Right lobe of liver (tissue), 6 donors: ENCODE measurements around the gene AIFM2. TPM values are rescaled to one million over a fixed set of nuclear protein-coding genes. Genes with fewer than 3 reads are reported as not detected.
A peak's percentile ranks its signal among the peaks of the same experiment; 100 is the strongest.
"Not testable (repeated sequence)": the region's sequence is repeated elsewhere in the genome, so short reads cannot be mapped to it uniquely, and the experiment has no call there.

Experiments used
- ATAC-seq, 4 donors: fragments of 200-7000 bp; cut with Tn5 transposase; one replicate each; pipeline ENCODE4 v1.9.1; 2020; ENCODE audit warnings: mild to moderate bottlenecking in 4 of 4, moderate library complexity in 4 of 4
- DNase-seq, 3 donors: peaks; one replicate each; pipeline ENCODE4 v3.0.0-alpha.2; 2020
- H3K27ac ChIP-seq, 3 donors: fragments of 200-600 bp; one replicate each; pipeline ENCODE4 v1.8.0; 2022
- H3K27me3 ChIP-seq, 2 donors: fragments of 200-600 bp; one replicate each; pipeline ENCODE4 v1.8.0; 2022
- H3K36me3 ChIP-seq, 4 donors: fragments of 200-600 bp; sonication (generic) in 1 of 4; one replicate each; pipeline versions ENCODE4 v1.5.1 to v1.8.0; 2017 to 2022; ENCODE audit warnings: control low read depth in 1 of 4
- H3K4me1 ChIP-seq, 4 donors: fragments of 200-600 bp; sonication (generic) in 1 of 4; one replicate each; pipeline versions ENCODE4 v1.5.1 to v1.8.0; 2017 to 2022; ENCODE audit warnings: control low read depth in 1 of 4
- H3K4me3 ChIP-seq, 3 donors: fragments of 200-600 bp; one replicate each; pipeline ENCODE4 v1.8.0; 2022
- H3K9me3 ChIP-seq, 4 donors: fragments of 200-600 bp; sonication (generic) in 1 of 4; one replicate each; pipeline versions ENCODE4 v1.5.1 to v1.8.0; 2017 to 2022; ENCODE audit warnings: control low read depth in 1 of 4
- POLR2A ChIP-seq: fragments of 450-650 bp; IDR thresholded peaks from one replicate; pipeline ENCODE4 v1.6.1; 2017; ENCODE audit warnings: antibody characterized with exemption, mild to moderate bottlenecking
- WGBS: methylation state at CpG from one replicate; pipeline ENCODE4 v1.1.6; 2018; ENCODE audit warnings: low coverage, low lambda C conversion rate; ENCODE audit not compliant: insufficient coverage; ENCODE audit errors: missing lambda C conversion rate; 5-methylcytosine and 5-hydroxymethylcytosine counted together
- intact Hi-C, 2 donors: fragments of 100-400 bp; cut with DNase I; formaldehyde crosslinking; loops; one replicate each; pipeline versions ENCODE4 v1.11.2 to v1.14.1; 2022
- total RNA-seq, 6 experiments: library from RNA; depleted of rRNA in 2 of 6; stranded (reverse); fragments of >200 nt in 2 of 6; fragmentation: NEBNext Ultra II Directional in 3 of 6; extraction: Animal tissue kit (Norgen Biotek cat#: 25700) in 3 of 6; gene quantifications; one replicate each; pipeline versions ENCODE4 v1.1.0 to v1.2.4, GENCODE V29; 2016 to 2023
- TF ChIP-seq, protein P1 (sequence below), 4 donors: fragments of 200-600 bp in 3 of 4; fragments of 450-650 bp in 1 of 4; IDR thresholded peaks; one replicate each; pipeline versions ENCODE4 v1.5.1 to v1.8.0; 2016 to 2022; ENCODE audit warnings: antibody characterized with exemption in 4 of 4, mild to moderate bottlenecking in 2 of 4
- donor health status: DM: no; HTN: yes; CAD: no.
- donor health status: DM: no; HTN: no; CAD: no.
- donor health status: DM: no; HTN: no; CAD: no.
- donor health status: DM: no; HTN: yes; CAD: no.
- donor health status: DM: no; HTN: yes; CAD: no.

AIFM2 gene
- total RNA-seq, 6 experiments from 2014 or later = 11.4 to 23.3 (median 18.2) TPM

DNA sequence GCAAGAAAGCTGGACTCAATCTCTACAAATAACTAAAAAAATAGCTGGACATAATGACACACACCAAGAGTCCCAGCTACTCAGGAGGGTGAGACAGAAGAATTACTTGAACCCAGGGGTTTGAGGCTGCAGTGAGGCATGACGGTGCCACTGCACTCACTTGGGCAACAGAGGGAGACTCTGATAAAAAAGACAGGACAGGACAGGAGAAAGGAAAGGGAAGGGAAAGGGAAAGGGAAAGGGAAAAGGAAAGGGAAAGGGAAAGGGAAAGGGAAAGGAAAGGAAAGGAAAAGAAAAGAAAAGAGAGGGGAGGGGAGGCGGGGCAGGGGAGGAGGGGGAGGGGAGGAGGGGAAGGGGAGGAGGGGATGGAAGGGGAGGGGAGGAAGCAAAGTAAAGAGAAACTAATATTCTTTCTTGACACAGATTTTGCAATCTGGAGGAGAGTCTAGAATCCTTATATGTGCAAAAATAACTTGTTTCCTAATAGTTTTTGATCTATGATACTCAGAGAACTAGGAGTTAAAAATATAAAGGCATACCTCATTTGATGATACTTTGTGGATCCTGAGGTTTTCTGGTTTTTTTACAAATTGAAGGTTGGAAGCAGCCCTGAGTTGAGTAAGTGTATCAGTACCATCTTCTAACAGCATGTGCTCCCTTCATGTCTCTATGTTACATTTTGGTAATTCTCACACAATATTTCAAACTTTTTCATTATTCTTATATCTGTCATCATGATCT lies 29.7 kb upstream of the AIFM2 start:
- ATAC-seq (no peak), DNase-seq (no peak)
- Histone ChIP-seq H3K4me1 (peaks cover 0 to 4% (median 0%) of the 10 kb centered on the region in 4 donors), H3K27ac (no peak overlapping the region), H3K36me3 (peaks cover 3 to 38% (median 5%) of the 10 kb centered on the region in 4 donors), H3K9me3 (no peaks in the 10 kb centered on the region), H3K27me3 (no peaks in the 10 kb centered on the region), H3K4me3 (no peak overlapping the region)
- intact Hi-C loops = no loop called here
- 87% methylated on average over 2 of the region's 2 CpGs for WGBS
- TF ChIP-seq, protein P1, sequence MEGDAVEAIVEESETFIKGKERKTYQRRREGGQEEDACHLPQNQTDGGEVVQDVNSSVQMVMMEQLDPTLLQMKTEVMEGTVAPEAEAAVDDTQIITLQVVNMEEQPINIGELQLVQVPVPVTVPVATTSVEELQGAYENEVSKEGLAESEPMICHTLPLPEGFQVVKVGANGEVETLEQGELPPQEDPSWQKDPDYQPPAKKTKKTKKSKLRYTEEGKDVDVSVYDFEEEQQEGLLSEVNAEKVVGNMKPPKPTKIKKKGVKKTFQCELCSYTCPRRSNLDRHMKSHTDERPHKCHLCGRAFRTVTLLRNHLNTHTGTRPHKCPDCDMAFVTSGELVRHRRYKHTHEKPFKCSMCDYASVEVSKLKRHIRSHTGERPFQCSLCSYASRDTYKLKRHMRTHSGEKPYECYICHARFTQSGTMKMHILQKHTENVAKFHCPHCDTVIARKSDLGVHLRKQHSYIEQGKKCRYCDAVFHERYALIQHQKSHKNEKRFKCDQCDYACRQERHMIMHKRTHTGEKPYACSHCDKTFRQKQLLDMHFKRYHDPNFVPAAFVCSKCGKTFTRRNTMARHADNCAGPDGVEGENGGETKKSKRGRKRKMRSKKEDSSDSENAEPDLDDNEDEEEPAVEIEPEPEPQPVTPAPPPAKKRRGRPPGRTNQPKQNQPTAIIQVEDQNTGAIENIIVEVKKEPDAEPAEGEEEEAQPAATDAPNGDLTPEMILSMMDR (IDR thresholded peaks at IDR 0.05) = no peak
- no peak for TF ChIP-seq POLR2A

DNA sequence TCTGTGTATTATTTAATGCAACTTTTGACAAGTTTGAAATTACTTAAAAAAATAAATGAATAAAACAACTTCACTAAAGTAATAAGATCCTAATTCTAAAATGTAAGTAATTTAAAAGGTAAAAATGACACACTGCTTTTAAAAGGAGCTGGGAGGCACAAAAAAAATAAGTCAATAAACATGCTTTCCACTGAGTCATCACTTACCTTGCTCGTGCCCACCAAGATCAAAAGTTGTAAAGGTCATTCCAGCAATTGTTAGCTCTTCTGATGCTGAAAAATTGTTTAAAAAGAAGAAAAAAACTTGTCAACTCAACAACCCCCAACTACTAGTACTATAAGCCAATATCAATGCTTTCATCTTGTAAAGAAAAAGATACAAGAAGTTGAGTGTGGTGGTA lies 28.2 kb upstream of the AIFM2 start:
- ATAC-seq (no peak), DNase-seq (no peak)
- intact Hi-C loops = no loop called here
- WGBS = 25% methylated on average over 1 of the region's 1 CpG
- no peak overlapping the region for H3K4me3 ChIP-seq
- no peak for TF ChIP-seq POLR2A
- TF ChIP-seq, protein P1 (IDR thresholded peaks at IDR 0.05) = no peak
- no peak overlapping the region for H3K27ac ChIP-seq
- peaks cover 3 to 48% (median 6%) of the 10 kb centered on the region in 4 donors for H3K36me3 ChIP-seq
- no peaks in the 10 kb centered on the region for H3K27me3 ChIP-seq
- H3K9me3 ChIP-seq = no peaks in the 10 kb centered on the region
- peaks cover 0 to 5% (median 2%) of the 10 kb centered on the region in 4 donors for H3K4me1 ChIP-seq

DNA sequence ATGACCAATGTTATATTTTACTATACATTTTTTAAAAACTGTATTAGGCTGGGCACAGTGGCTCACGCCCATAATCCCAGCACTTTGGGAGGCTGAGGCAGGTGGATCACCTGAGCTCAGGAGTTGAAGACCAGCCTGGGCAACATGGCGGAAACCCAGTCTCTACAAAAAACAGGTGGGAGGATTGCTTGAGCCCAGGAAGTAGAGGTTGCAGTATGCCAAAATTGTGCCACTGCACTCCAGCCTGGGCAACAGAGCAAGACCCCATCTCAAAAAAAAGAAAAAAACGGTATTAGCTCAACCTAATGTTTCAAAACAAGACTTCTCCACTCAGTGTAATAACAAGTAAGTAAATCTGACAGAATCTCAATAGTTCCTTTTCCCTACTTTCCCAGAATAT lies 26.7 kb upstream of the AIFM2 start:
- DNase-seq, H3K4me3 ChIP-seq, H3K27me3 ChIP-seq, H3K27ac ChIP-seq, ATAC-seq, H3K9me3 ChIP-seq, intact Hi-C loops: not testable (repeated sequence)
- 88% methylated on average over 2 of the region's 3 CpGs for WGBS
- Histone ChIP-seq H3K4me1 (peaks cover 0 to 19% (median 9%) of the 10 kb centered on the region in 4 donors), H3K36me3 (peaks cover 5 to 44% (median 9%) of the 10 kb centered on the region in 4 donors)

DNA sequence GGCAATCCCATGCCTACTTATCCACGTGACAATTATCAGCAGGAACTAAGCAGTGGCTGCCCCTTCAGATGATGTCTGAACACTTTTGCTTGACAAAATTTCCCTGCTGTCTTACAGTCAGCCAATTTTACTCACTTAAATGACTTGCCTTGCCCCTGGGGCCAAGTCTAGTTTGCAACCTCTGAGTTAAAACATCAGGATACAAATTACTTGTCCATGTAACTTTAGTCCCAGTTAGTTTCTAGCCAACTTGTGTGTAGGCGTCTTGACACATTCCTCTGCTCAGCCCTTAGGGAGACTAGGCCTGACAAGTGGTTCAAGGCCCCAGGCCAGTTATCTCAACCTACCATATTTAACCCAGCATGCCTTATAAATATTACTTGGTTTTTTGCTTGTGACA lies 25.5 kb upstream of the AIFM2 start:
- 67% methylated on average over 2 of the region's 2 CpGs for WGBS
- ATAC-seq = no peak
- Histone ChIP-seq H3K4me3 (no peak overlapping the region), H3K36me3 (peaks cover 5 to 50% (median 13%) of the 10 kb centered on the region in 4 donors), H3K27ac (no peak overlapping the region), H3K27me3 (no peaks in the 10 kb centered on the region), H3K9me3 (no peaks in the 10 kb centered on the region), H3K4me1 (peaks cover 0 to 24% (median 11%) of the 10 kb centered on the region in 4 donors)
- intact Hi-C loops = no loop called here
- TF ChIP-seq POLR2A = no peak
- TF ChIP-seq, protein P1 (IDR thresholded peaks at IDR 0.05) = no peak
- DNase-seq = no peak

DNA sequence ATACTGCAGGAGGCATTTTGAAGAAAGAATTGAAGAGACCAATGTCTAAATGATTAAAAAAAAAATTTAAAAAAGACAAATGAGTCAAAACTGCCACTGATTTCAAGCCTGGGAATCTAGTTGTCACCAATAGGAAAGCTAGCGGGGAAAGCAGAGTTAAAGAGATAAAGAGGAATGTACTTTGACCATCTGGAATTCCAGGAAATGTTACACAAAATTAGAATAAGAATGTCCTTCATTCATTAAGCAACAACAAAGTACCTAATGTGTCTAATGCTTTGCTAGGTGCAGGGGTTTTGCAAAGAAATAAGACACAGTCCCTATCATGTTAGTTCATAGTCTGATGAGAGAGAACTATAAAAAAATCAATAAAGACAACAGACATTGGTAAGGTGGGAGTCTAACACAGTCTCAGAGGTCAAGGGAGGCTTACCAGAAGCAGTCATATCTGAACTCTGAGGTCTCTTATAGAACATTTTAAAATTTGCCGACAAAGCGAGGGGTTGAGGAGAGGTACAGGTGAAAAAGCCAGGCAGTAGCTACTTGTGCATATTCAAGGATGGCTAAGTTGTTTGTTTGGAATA lies 22.7 kb upstream of the AIFM2 start:
- no peaks in the 10 kb centered on the region for H3K9me3 ChIP-seq
- no peak for DNase-seq
- TF ChIP-seq POLR2A = no peak
- TF ChIP-seq, protein P1 (IDR thresholded peaks at IDR 0.05) = no peak
- intact Hi-C loops = no loop called here
- H3K27ac ChIP-seq = peak overlapping the region in 1 of 3 donors; percentile 15
- no peak overlapping the region for H3K4me3 ChIP-seq
- H3K4me1 ChIP-seq = peaks cover 0 to 23% (median 11%) of the 10 kb centered on the region in 4 donors
- no peaks in the 10 kb centered on the region for H3K27me3 ChIP-seq
- 22% methylated on average over 3 of the region's 3 CpGs for WGBS
- peak; percentile 47 to 81 (median 74) for ATAC-seq
- peaks cover 8 to 69% (median 26%) of the 10 kb centered on the region in 4 donors for H3K36me3 ChIP-seq
